NB4 (cell line): Measurements from ENCODE around the gene TRPC6.
A peak's percentile ranks its signal among the peaks of the same experiment; 100 is the strongest.

ENCODE experiments used
- DNase-seq: peaks from one replicate; pipeline ENCODE4 v3.0.0; 2010; ENCODE audit warnings: low read depth
- H3K4me3 ChIP-seq: one replicate; pipeline ENCODE4 v1.5.1; 2011; ENCODE audit warnings: mild to moderate bottlenecking, low read depth, low read length, moderate library complexity
- CTCF ChIP-seq: IDR thresholded peaks from one replicate; pipeline ENCODE4 v1.5.1; 2012; ENCODE audit warnings: low read depth, low read length
- MAX ChIP-seq: IDR thresholded peaks from 2 replicates; pipeline ENCODE4 v1.6.1; 2011; ENCODE audit warnings: low read depth, low read length
- MYC ChIP-seq: IDR thresholded peaks from 2 replicates; pipeline ENCODE4 v1.6.1; 2011; ENCODE audit warnings: low read depth, low read length
- POLR2A ChIP-seq: IDR thresholded peaks from 2 replicates; pipeline ENCODE4 v1.6.1; 2011; ENCODE audit warnings: mild to moderate bottlenecking; ENCODE audit not compliant: insufficient read length; ENCODE audit errors: extremely low read depth

The TRPC6 gene

GRCh38 chr11:101435408-101435973, 148.3 kb downstream of the TRPC6 start:
- H3K4me3 ChIP-seq, result no peak overlapping the region
- no peak for TF ChIP-seq CTCF
- TF ChIP-seq MYC, result no peak
- no peak for TF ChIP-seq MAX
- no peak for TF ChIP-seq POLR2A
- DNase-seq, result no peak

- no peak overlapping the region for H3K4me3 ChIP-seq
- DNase-seq, result no peak
- TF ChIP-seq POLR2A (no peak), MAX (no peak)
These were observed 149.7 kb downstream of the TRPC6 start for GRCh38 chr11:101434026-101434643.

- DNase-seq, result no peak
- TF ChIP-seq POLR2A (no peak), MAX (no peak), CTCF (no peak), MYC (no peak)
- no peak overlapping the region for H3K4me3 ChIP-seq
These were observed 150.7 kb downstream of the TRPC6 start for GRCh38 chr11:101433151-101433550.

GRCh38 chr11:101429703-101430540, 153.9 kb downstream of the TRPC6 start:
- TF ChIP-seq POLR2A (no peak), MAX (no peak), CTCF (no peak), MYC (no peak)
- no peak overlapping the region for H3K4me3 ChIP-seq
- DNase-seq, result no peak

GRCh38 chr11:101428918-101429317, 154.9 kb downstream of the TRPC6 start:
- TF ChIP-seq CTCF, result peak; percentile 33
- no peak for TF ChIP-seq POLR2A
- H3K4me3 ChIP-seq, result no peak overlapping the region
- DNase-seq, result peak; percentile 26

GRCh38 chr11:101407324-101407723, 176.5 kb downstream of the TRPC6 start:
- H3K4me3 ChIP-seq, result no peak overlapping the region
- DNase-seq, result no peak
- TF ChIP-seq POLR2A (no peak), CTCF (no peak), MYC (no peak), MAX (no peak)
